Heart left ventricle (tissue), 16 donors: ENCODE data around the gene AGTRAP. TPM values are rescaled to one million over a fixed set of nuclear protein-coding genes. Genes with fewer than 3 reads are reported as not detected.

Source experiments
- ATAC-seq, 4 donors: fragments of 200-7000 bp; cut with Tn5 transposase; one replicate each; pipeline ENCODE4 v1.9.1; 2020 to 2022; ENCODE audit warnings: moderate library complexity in 4 of 4, mild to moderate bottlenecking in 3 of 4, moderate number of reproducible peaks in 1 of 4
- DNase-seq, 5 donors: peaks; one replicate each; pipeline ENCODE4 v3.0.0-alpha.2; 2020
- H3K27ac ChIP-seq, 12 donors: fragments of 200-600 bp; sonication (generic) in 4 of 12; one replicate each; pipeline versions ENCODE4 v1.5.0 to v1.8.0; 2016 to 2022; ENCODE audit warnings: mild to moderate bottlenecking in 2 of 12
- H3K27me3 ChIP-seq, 9 donors: fragments of 200-600 bp; sonication (generic) in 2 of 9; one replicate each; pipeline versions ENCODE4 v1.5.1 to v1.8.0; 2016 to 2022; ENCODE audit warnings: mild to moderate bottlenecking in 3 of 9
- H3K36me3 ChIP-seq, 9 donors: fragments of 200-600 bp; sonication (generic) in 2 of 9; one replicate each; pipeline versions ENCODE4 v1.5.0 to v1.8.0; 2018 to 2022; ENCODE audit warnings: mild to moderate bottlenecking in 2 of 9
- H3K4me1 ChIP-seq, 12 donors: fragments of 200-600 bp; sonication (generic) in 4 of 12; one replicate each; pipeline versions ENCODE4 v1.5.0 to v1.8.0; 2016 to 2022; ENCODE audit warnings: mild to moderate bottlenecking in 3 of 12
- H3K4me3 ChIP-seq, 12 donors: fragments of 200-600 bp; sonication (generic) in 4 of 12; one replicate each; pipeline versions ENCODE4 v1.5.0 to v1.8.0; 2017 to 2022; ENCODE audit warnings: mild to moderate bottlenecking in 9 of 12, moderate library complexity in 4 of 12
- H3K9me3 ChIP-seq, 12 donors: fragments of 200-600 bp; sonication (generic) in 4 of 12; one replicate each; pipeline versions ENCODE4 v1.5.0 to v1.8.0; 2016 to 2022; ENCODE audit warnings: mild to moderate bottlenecking in 1 of 12
- POLR2A ChIP-seq, 2 donors: fragments of 450-650 bp; IDR thresholded peaks; one replicate each; pipeline ENCODE4 v1.6.1; 2017; ENCODE audit warnings: antibody characterized with exemption in 2 of 2, mild to moderate bottlenecking in 2 of 2, moderate library complexity in 2 of 2
- WGBS, 4 donors: extraction: QIAGEN DNeasy Blood & Tissue Kit in 2 of 4; methylation state at CpG; one replicate each; pipeline versions ENCODE4 v1.1.5 to v1.1.7; 2013 to 2018; 5-methylcytosine and 5-hydroxymethylcytosine counted together
- intact Hi-C, 10 donors: fragments of 100-400 bp; cut with DNase I; formaldehyde crosslinking; loops; one replicate each; pipeline versions ENCODE4 v1.11.1 to v1.14.2; 2022
- polyA plus RNA-seq, 2 donors: library from polyadenylated mRNA; stranded (reverse); fragments of 200-250 nt; gene quantifications; one replicate each; pipeline ENCODE4 v1.2.3, GENCODE V29; 2013
- total RNA-seq, 9 donors: library from RNA; depleted of rRNA in 2 of 9; stranded (reverse); fragments of >200 nt in 2 of 9; fragmentation: NEBNext Ultra II Directional in 3 of 9; extraction: Animal tissue kit (Norgen Biotek cat#: 25700) in 3 of 9; gene quantifications; one replicate each; pipeline versions ENCODE4 v1.1.0 to v1.2.4, GENCODE V29; 2016 to 2023
- TF ChIP-seq, protein P1 (sequence below), 12 donors: fragments of 200-600 bp; sonication (generic) in 4 of 12; IDR thresholded peaks; one replicate each; pipeline versions ENCODE4 v1.5.0 to v1.8.0; 2018 to 2022; ENCODE audit warnings: antibody characterized with exemption in 12 of 12, mild to moderate bottlenecking in 5 of 12
- donor health status: ischemic (EF 13 %, LVEDD 7.1; RV severe dilation, severe dysfunction).
- donor health status: healthy with polysubstance abuse.
- donor health status: DM: no; HTN: yes; CAD: no.
- donor health status: DM: no; HTN: no; CAD: no.
- donor health status: ischemic (EF 25% LVEDD 6.9; RV normal size, moderate dysfunction).
- donor health status: ischemic (EF 25% LVEDD 5.7; RV mildly dilated, moderate dysfunction).
- donor health status: healthy.
- donor health status: DM: yes; HTN: yes; CAD: no.
- donor health status: ischemic (EF 35%, LVEDD 5.7; RV mildly dilated, moderate dysfunction).
- donor health status: nonischemic (EF 11% LVEDD 7.7; RV severe dilation, severe dysfunction).
- donor health status: DM: yes; HTN: yes; CAD: no.
- donor health status: PGD.
- donor health status: ischemic (EF 29% LVEDD 5.4; RV normal size, mild dysfunction).
- donor health status: nonischemic (EF 23%, LVEDD 6.1; RV moderate dilation, normal function).

Gene AGTRAP
- total and polyA plus RNA-seq, 11 donors: 11.8 to 134 (median 24.5) TPM

- H3K4me1 ChIP-seq: peaks cover 35 to 80% (median 77%) of the 10 kb centered on the region in 12 donors
- peak overlapping the region; percentile 76 to 99 (median 98) for H3K27ac ChIP-seq
- peak; percentile 4 to 31 (median 10) for ATAC-seq
- intact Hi-C loops: loop anchor here in 4 of 10 donors (1.0 to 10.0 kb wide), 3 partner anchors 15 to 53 kb away; partner anchors contain the start of gene AGTRAP (in 1 of the 4)
- peak in 1 of 2 donors; percentile 41 for TF ChIP-seq POLR2A (IDR thresholded peaks at IDR 0.05)
- TF ChIP-seq, protein P1, sequence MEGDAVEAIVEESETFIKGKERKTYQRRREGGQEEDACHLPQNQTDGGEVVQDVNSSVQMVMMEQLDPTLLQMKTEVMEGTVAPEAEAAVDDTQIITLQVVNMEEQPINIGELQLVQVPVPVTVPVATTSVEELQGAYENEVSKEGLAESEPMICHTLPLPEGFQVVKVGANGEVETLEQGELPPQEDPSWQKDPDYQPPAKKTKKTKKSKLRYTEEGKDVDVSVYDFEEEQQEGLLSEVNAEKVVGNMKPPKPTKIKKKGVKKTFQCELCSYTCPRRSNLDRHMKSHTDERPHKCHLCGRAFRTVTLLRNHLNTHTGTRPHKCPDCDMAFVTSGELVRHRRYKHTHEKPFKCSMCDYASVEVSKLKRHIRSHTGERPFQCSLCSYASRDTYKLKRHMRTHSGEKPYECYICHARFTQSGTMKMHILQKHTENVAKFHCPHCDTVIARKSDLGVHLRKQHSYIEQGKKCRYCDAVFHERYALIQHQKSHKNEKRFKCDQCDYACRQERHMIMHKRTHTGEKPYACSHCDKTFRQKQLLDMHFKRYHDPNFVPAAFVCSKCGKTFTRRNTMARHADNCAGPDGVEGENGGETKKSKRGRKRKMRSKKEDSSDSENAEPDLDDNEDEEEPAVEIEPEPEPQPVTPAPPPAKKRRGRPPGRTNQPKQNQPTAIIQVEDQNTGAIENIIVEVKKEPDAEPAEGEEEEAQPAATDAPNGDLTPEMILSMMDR (IDR thresholded peaks at IDR 0.05): no peak
- peaks cover 0 to 22% (median 6%) of the 10 kb centered on the region in 9 donors for H3K36me3 ChIP-seq
- peak overlapping the region in 6 of 12 donors; percentile 1 to 38 (median 20) for H3K4me3 ChIP-seq
- no peaks in the 10 kb centered on the region for H3K27me3 ChIP-seq
- no peaks in the 10 kb centered on the region for H3K9me3 ChIP-seq
- 12 to 21% (median 18%) methylated on average over 11 to 16 of the region's 16 CpGs for WGBS, 4 donors
- peak in 4 of 5 donors; percentile 70 to 79 (median 74) for DNase-seq
These were observed 51.4 kb downstream of the AGTRAP start for GRCh38 chr1:11787251-11787803.

- Histone ChIP-seq H3K36me3 (peaks cover 0 to 28% (median 11%) of the 10 kb centered on the region in 9 donors), H3K4me3 (peak overlapping the region in 1 of 12 donors; percentile 3), H3K27me3 (no peaks in the 10 kb centered on the region), H3K4me1 (peaks cover 35 to 86% (median 79%) of the 10 kb centered on the region in 12 donors), H3K9me3 (no peaks in the 10 kb centered on the region), H3K27ac (peak overlapping the region; percentile 76 to 99 (median 98))
- no peak for DNase-seq
- TF ChIP-seq POLR2A (IDR thresholded peaks at IDR 0.05): peak in 1 of 2 donors; percentile 11
- TF ChIP-seq, protein P1 (IDR thresholded peaks at IDR 0.05): no peak
- intact Hi-C loops: loop anchor here in 4 of 10 donors (1.0 to 10.0 kb wide), 3 partner anchors 15 to 53 kb away; partner anchors contain the start of gene AGTRAP (in 1 of the 4)
- ATAC-seq: no peak
- 72 to 81% (median 76%) methylated on average over 11 to 14 of the region's 14 CpGs for WGBS, 4 donors
These were observed 52.0 kb downstream of the AGTRAP start for GRCh38 chr1:11787804-11788436.

DNA sequence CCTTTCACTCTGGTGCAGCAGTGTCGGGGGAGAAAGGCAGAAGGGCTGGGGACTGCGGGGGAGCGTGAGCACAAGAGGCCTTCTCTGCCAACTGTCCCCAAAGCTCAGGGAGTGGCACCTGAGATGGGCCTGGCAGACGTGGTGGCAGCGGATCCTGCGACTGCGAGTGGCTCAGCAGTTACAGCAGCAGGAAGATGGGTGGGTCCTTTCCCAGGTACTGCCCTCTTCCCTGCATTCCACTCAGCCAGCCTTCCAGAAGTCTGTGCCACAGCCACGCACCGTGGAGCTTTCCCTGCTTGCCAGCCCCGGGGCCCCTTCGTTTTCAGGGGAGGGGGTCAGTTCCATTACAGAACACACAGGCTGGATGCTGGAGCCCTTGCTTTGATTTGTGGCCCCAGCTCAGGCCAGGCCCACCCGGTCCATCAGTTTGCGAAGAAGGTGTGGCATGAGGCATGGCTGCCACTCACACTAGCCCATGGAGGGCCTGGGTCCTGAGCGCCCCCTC, 52.7 kb downstream of the AGTRAP start:
- H3K27ac ChIP-seq: peak overlapping the region; percentile 85 to 99 (median 98)
- peaks cover 1 to 33% (median 17%) of the 10 kb centered on the region in 9 donors for H3K36me3 ChIP-seq
- DNase-seq: no peak
- WGBS, 4 donors: 60 to 73% (median 67%) methylated on average over 5 to 14 of the region's 14 CpGs
- no peak overlapping the region for H3K4me3 ChIP-seq
- ATAC-seq: no peak
- intact Hi-C loops: loop anchor here in 1 of 10 donors (10.0 kb wide), 1 partner anchor 54 kb away; the partner anchor contains the start of gene AGTRAP
- H3K27me3 ChIP-seq: no peaks in the 10 kb centered on the region
- H3K9me3 ChIP-seq: no peaks in the 10 kb centered on the region
- TF ChIP-seq POLR2A (IDR thresholded peaks at IDR 0.05): no peak
- TF ChIP-seq, protein P1 (IDR thresholded peaks at IDR 0.05): no peak
- peaks cover 35 to 91% (median 82%) of the 10 kb centered on the region in 12 donors for H3K4me1 ChIP-seq
